Pancreas (tissue), 10 donors: ENCODE measurements around the gene CCDC47. TPM values are rescaled to one million over a fixed set of nuclear protein-coding genes. Genes with fewer than 3 reads are reported as not detected.

Source experiments
- ATAC-seq, 4 donors: fragments of 200-7000 bp; cut with Tn5 transposase; one replicate each; pipeline versions ENCODE4 v1.8.0 to v1.9.1; 2020; ENCODE audit warnings: mild to moderate bottlenecking in 4 of 4, moderate library complexity in 4 of 4
- DNase-seq, 6 donors: peaks; one replicate each; pipeline ENCODE4 v3.0.0-alpha.2; 2020
- FAIRE-seq: peaks from 2 replicates; lab custom pipeline; 2012; peaks lifted over from hg19 to GRCh38; lab: Jason Lieb, UNC
- H3K27ac ChIP-seq, 4 donors: fragments of 200-600 bp; sonication (generic); 1 replicate in 3 of 4; 2 replicates in 1 of 4; pipeline versions ENCODE4 v1.5.0 to v1.8.0; 2020
- H3K27me3 ChIP-seq, 4 donors: fragments of 200-600 bp; one replicate each; pipeline ENCODE4 v1.8.0; 2021
- H3K36me3 ChIP-seq, 3 donors: fragments of 200-600 bp; sonication (generic) in 1 of 3; one replicate each; pipeline versions ENCODE4 v1.5.0 to v1.8.0; 2020 to 2021
- H3K4me1 ChIP-seq, 3 donors: fragments of 200-600 bp; one replicate each; pipeline ENCODE4 v1.8.0; 2021
- H3K4me3 ChIP-seq, 4 donors: fragments of 200-600 bp; sonication (generic) in 2 of 4; one replicate each; pipeline versions ENCODE4 v1.5.0 to v1.8.0; 2020 to 2021
- H3K9me3 ChIP-seq, 4 donors: fragments of 200-600 bp; one replicate each; pipeline ENCODE4 v1.8.0; 2021
- CTCF ChIP-seq, 4 donors: fragments of 200-600 bp; sonication (generic) in 3 of 4; IDR thresholded peaks; one replicate each; pipeline versions ENCODE4 v1.5.0 to v1.8.0; 2021; ENCODE audit warnings: antibody characterized with exemption in 4 of 4
- WGBS, 2 donors: extraction: QIAGEN DNeasy Blood & Tissue Kit; methylation state at CpG; one replicate each; pipeline ENCODE4 v1.1.7; 2013; 5-methylcytosine and 5-hydroxymethylcytosine counted together
- intact Hi-C, 3 donors: fragments of 100-400 bp; cut with DNase I; formaldehyde crosslinking; loops; one replicate each; pipeline versions ENCODE4 v1.11.1 to v1.14.2; 2022
- polyA plus RNA-seq, 2 donors: library from polyadenylated mRNA; stranded (reverse); fragments of 200-250 nt; gene quantifications; one replicate each; pipeline ENCODE4 v1.2.3, GENCODE V29; 2013
- total RNA-seq, 6 donors: library from RNA; stranded (reverse); fragmentation: NEBNext Ultra II Directional in 4 of 6; extraction: Animal tissue kit (Norgen Biotek cat#: 25700) in 4 of 6; gene quantifications; one replicate each; pipeline versions ENCODE4 v1.2.1 to v1.2.4, GENCODE V29; 2021 to 2023
- donor health status: healthy with polysubstance abuse.
- donor health status: DM: no; HTN: no; CAD: no; lungs with moderate emphysema.
- donor health status: DM: no; HTN: no; CAD: no.
- donor health status: control.
- donor health status: control.
- donor health status: Bipolar disorder and iron deficiency.
- donor health status: DM: yes; HTN: yes; CAD: no.
- donor health status: DM: no; HTN: no; CAD: no.
- donor health status: DM: no; HTN: no; CAD: no.
- donor health status: DM: yes; HTN: yes; CAD: no.

Gene CCDC47
- total and polyA plus RNA-seq, 8 donors: 10.8 to 60.3 (median 46.9) TPM

GRCh38 chr17:63705657-63706056 lies 67.7 kb downstream of the CCDC47 start:
- no peak overlapping the region for H3K27ac ChIP-seq
- H3K27me3 ChIP-seq: no peaks in the 10 kb centered on the region
- no peaks in the 10 kb centered on the region for H3K9me3 ChIP-seq
- peaks cover 0 to 9% (median 5%) of the 10 kb centered on the region in 3 donors for H3K4me1 ChIP-seq
- DNase-seq (no peak), FAIRE-seq (no peak), ATAC-seq (no peak)
- intact Hi-C loops: loop anchor here in 1 of 3 donors (10.0 kb wide), 1 partner anchor 271 kb away; no protein-coding TSS in a partner anchor
- H3K36me3 ChIP-seq: no peaks in the 10 kb centered on the region
- 69 to 79% methylated on average over 3 of the region's 3 CpGs for WGBS, 2 donors
- H3K4me3 ChIP-seq: no peak overlapping the region
- no peak for TF ChIP-seq CTCF (IDR thresholded peaks at IDR 0.05)

- peaks cover 0 to 7% (median 5%) of the 10 kb centered on the region in 3 donors for H3K4me1 ChIP-seq
- intact Hi-C loops: loop anchor here in 1 of 3 donors (10.0 kb wide), 1 partner anchor 270 kb away; no protein-coding TSS in a partner anchor
- no peak for ATAC-seq
- FAIRE-seq: no peak
- TF ChIP-seq CTCF (IDR thresholded peaks at IDR 0.05): no peak
- H3K27me3 ChIP-seq: no peaks in the 10 kb centered on the region
- H3K9me3 ChIP-seq: no peaks in the 10 kb centered on the region
- DNase-seq: no peak
- H3K36me3 ChIP-seq: no peaks in the 10 kb centered on the region
- H3K27ac ChIP-seq: no peak overlapping the region
- no peak overlapping the region for H3K4me3 ChIP-seq
- 90 to 93% methylated on average over 9 of the region's 9 CpGs for WGBS, 2 donors
These were observed 68.6 kb downstream of the CCDC47 start for GRCh38 chr17:63704836-63705235.

- Histone ChIP-seq H3K27me3 (no peaks in the 10 kb centered on the region), H3K4me3 (no peak overlapping the region), H3K4me1 (peaks cover 0 to under 1% (median 0%) of the 10 kb centered on the region in 3 donors), H3K9me3 (no peaks in the 10 kb centered on the region), H3K36me3 (no peaks in the 10 kb centered on the region), H3K27ac (no peak overlapping the region)
- no peak for DNase-seq
- FAIRE-seq: no peak
- ATAC-seq: no peak
- no peak for TF ChIP-seq CTCF (IDR thresholded peaks at IDR 0.05)
- intact Hi-C loops: loop anchor here in 1 of 3 donors (10.0 kb wide), 1 partner anchor 269 kb away; no protein-coding TSS in a partner anchor
- 93 to 98% methylated on average over 10 to 11 of the region's 11 CpGs for WGBS, 2 donors
These were observed 69.2 kb downstream of the CCDC47 start for GRCh38 chr17:63704259-63704576.

- intact Hi-C loops: loop anchor here in 1 of 3 donors (10.0 kb wide), 1 partner anchor 269 kb away; no protein-coding TSS in a partner anchor
- H3K4me3 ChIP-seq: no peak overlapping the region
- DNase-seq: no peak
- no peak for ATAC-seq
- no peaks in the 10 kb centered on the region for H3K27me3 ChIP-seq
- no peaks in the 10 kb centered on the region for H3K4me1 ChIP-seq
- no peaks in the 10 kb centered on the region for H3K36me3 ChIP-seq
- TF ChIP-seq CTCF (IDR thresholded peaks at IDR 0.05): no peak
- H3K9me3 ChIP-seq: no peaks in the 10 kb centered on the region
- no peak overlapping the region for H3K27ac ChIP-seq
- 92 to 93% methylated on average over 16 of the region's 16 CpGs for WGBS, 2 donors
- FAIRE-seq: no peak
These were observed 69.7 kb downstream of the CCDC47 start for GRCh38 chr17:63703556-63704258.

GRCh38 chr17:63703029-63703428 lies 70.4 kb downstream of the CCDC47 start:
- 80 to 88% methylated on average over 5 of the region's 5 CpGs for WGBS, 2 donors
- DNase-seq: no peak
- no peak for FAIRE-seq
- no peak overlapping the region for H3K27ac ChIP-seq
- H3K9me3 ChIP-seq: no peaks in the 10 kb centered on the region
- no peaks in the 10 kb centered on the region for H3K4me1 ChIP-seq
- no peak for TF ChIP-seq CTCF (IDR thresholded peaks at IDR 0.05)
- no peaks in the 10 kb centered on the region for H3K36me3 ChIP-seq
- no peak for ATAC-seq
- no peak overlapping the region for H3K4me3 ChIP-seq
- intact Hi-C loops: loop anchor here in 1 of 3 donors (10.0 kb wide), 1 partner anchor 268 kb away; no protein-coding TSS in a partner anchor
- no peaks in the 10 kb centered on the region for H3K27me3 ChIP-seq
